ENCODE data around the gene PPP2R2C.

The PPP2R2C gene

DNA sequence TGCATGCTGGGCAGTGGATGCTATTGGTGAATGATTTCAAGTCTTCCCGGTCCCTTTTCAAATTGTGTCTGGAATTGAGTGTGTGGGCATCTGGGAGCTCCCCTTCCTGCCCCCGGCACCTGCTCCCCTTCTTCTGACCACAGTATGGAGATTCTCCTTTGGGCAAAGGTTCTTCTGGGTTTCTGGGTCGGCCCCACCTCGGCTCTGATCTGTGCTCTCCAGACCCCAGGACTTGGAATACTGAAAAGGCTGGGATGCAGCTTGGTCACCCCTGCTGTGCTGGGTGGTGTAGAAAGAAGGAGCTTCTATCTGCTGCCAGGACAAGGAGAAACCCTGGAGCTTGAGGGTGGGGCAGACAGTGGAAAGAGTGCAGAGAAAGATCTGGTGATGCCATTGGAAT, 124.0 kb downstream of the PPP2R2C start:
- TF ChIP-seq, protein P1, sequence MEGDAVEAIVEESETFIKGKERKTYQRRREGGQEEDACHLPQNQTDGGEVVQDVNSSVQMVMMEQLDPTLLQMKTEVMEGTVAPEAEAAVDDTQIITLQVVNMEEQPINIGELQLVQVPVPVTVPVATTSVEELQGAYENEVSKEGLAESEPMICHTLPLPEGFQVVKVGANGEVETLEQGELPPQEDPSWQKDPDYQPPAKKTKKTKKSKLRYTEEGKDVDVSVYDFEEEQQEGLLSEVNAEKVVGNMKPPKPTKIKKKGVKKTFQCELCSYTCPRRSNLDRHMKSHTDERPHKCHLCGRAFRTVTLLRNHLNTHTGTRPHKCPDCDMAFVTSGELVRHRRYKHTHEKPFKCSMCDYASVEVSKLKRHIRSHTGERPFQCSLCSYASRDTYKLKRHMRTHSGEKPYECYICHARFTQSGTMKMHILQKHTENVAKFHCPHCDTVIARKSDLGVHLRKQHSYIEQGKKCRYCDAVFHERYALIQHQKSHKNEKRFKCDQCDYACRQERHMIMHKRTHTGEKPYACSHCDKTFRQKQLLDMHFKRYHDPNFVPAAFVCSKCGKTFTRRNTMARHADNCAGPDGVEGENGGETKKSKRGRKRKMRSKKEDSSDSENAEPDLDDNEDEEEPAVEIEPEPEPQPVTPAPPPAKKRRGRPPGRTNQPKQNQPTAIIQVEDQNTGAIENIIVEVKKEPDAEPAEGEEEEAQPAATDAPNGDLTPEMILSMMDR (IDR thresholded peaks at IDR 0.05; ENCODE audit: borderline replicate concordance, control extremely low read depth, extremely low read depth, insufficient read depth, missing control alignments), result no peak
- DNase-seq (ENCODE audit: low spot score), result no peak
- in situ Hi-C loops (cut with MboI; ENCODE audit: low sequenced_read_pairs, unreplicated experiment), result no loop called here

DNA sequence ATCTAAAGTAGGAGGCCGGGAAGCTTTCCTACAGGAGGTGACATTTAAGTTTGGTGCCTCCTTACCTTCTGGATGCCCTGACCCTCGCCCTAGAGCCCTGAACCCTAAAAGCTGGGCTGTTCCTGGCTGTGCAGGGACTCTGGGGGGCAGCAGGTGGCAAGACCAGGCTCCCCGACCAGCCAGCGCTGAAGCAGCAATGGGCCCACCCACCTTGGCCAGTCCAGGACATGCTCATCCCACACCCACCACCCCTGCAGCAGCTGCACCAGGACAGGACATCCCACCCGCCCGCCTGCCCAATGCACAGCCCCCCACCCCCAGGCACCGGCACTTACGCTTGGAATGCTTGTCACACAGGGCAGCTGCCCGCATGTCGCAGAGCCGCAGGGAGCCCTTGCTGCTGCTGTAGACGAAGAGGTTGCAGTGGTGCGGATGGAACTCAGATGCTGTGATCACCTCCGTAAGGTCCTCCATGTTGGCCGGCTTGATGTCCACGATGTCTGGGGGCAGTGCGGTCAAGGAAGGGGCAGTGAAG, 124.8 kb downstream of the PPP2R2C start:
- in situ Hi-C loops (cut with MboI; ENCODE audit: low sequenced_read_pairs, unreplicated experiment), result no loop called here
- TF ChIP-seq, protein P1 (IDR thresholded peaks at IDR 0.05; ENCODE audit: borderline replicate concordance, control extremely low read depth, extremely low read depth, insufficient read depth, missing control alignments), result no peak

DNA sequence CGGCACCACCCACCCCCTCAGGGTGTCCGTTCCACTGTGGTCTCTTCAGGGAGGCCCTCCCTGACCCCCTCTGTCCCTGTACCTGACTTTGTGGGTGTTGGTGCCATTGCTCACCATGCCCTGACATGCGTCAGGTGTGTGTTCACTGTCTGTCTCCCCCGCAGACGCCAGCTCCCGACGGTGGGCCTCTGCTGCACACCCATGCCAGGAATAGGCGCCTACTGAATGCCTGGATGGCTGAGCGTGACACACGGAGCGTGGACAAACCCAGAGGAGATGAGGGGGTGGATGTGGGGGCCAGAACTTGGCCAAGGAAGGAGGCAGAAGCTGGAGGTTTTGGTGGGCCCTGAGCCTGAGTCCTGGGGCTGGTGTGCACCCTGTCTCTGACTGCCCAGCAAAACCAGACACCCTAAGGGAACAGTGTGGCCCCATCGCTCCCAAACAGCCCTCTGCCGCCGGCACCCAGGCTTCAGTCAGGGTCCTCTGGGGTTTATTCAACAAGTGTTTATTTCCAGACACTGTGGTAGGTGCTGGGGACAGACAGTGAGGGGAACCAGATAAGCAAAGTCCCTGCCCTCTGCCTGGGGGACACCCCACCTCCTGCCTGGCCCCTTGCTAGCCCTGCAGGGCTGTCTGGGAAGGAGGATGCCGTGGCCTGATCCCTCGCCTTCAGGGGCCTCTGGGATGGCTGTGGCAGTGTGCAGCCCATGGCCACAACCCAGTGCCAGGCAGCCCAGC, 125.9 kb downstream of the PPP2R2C start:
- no peak for DNase-seq (ENCODE audit: low spot score)
- in situ Hi-C loops (cut with MboI; ENCODE audit: low sequenced_read_pairs, unreplicated experiment), result no loop called here
- TF ChIP-seq, protein P1 (IDR thresholded peaks at IDR 0.05; ENCODE audit: borderline replicate concordance, control extremely low read depth, extremely low read depth, insufficient read depth, missing control alignments), result no peak

More for the DNA sequence above, 124.8 kb downstream of the PPP2R2C start:
- DNase-seq (ENCODE audit: low spot score), result no peak

DNA sequence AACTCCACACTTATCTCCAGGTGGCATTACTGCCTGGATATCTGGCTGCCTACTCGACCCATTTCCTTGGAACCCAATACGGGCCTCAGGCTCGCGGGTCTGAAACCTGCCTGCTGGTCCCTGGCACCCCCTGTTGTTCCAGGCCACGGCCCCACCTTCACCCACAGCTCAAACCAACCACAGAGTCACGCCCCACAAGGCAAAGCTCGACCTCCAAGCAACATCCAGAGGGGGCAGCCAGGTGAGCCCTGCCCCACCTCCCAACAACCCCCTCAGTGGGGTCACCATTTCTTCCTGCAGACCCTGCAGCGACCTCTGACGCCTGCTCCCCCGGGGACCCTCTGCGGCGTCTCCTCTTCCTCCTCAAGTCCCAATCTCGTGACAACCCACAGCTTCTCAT, 126.5 kb downstream of the PPP2R2C start:
- DNase-seq (ENCODE audit: low spot score), result no peak
- in situ Hi-C loops (cut with MboI; ENCODE audit: low sequenced_read_pairs, unreplicated experiment), result no loop called here
- TF ChIP-seq, protein P1 (IDR thresholded peaks at IDR 0.05; ENCODE audit: borderline replicate concordance, control extremely low read depth, extremely low read depth, insufficient read depth, missing control alignments), result no peak

DNA sequence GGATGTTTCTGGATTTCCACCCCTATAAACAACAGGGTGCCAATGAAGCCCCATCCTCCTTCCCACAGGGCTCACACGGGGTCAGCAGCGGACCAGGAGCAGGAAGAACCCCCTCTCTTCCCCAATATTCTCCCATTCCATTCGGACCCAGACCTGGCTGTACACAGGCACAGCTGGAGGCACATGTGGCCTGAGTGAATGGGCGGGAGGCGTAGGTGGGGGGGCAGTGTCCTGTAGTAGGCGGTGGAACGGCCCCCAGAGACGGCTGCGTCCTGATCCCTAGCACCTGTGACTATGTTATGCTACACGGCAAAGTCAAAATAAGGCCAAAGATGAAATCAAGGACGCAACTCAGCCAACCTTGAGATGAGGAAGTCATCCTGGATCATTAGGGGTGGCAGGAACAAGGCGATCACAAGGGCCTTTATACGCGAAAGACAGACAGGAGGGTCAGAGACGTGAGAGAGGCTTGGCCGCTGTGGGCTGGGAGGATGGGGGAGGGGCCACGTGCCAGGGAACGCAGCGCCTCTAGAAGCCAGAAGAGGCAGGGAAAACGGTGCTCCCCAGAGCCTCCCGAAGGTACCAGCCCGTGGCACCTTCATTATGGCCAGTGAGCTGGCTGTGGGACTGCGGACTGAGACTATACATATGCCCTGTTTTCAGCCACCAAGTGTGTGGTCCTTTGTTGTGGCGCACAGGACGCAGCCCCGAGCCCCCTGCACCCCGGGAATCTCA, 127.2 kb downstream of the PPP2R2C start:
- no peak for DNase-seq (ENCODE audit: low spot score)
- TF ChIP-seq, protein P1 (IDR thresholded peaks at IDR 0.05; ENCODE audit: borderline replicate concordance, control extremely low read depth, extremely low read depth, insufficient read depth, missing control alignments), result no peak
- in situ Hi-C loops (cut with MboI; ENCODE audit: low sequenced_read_pairs, unreplicated experiment), result no loop called here

DNA sequence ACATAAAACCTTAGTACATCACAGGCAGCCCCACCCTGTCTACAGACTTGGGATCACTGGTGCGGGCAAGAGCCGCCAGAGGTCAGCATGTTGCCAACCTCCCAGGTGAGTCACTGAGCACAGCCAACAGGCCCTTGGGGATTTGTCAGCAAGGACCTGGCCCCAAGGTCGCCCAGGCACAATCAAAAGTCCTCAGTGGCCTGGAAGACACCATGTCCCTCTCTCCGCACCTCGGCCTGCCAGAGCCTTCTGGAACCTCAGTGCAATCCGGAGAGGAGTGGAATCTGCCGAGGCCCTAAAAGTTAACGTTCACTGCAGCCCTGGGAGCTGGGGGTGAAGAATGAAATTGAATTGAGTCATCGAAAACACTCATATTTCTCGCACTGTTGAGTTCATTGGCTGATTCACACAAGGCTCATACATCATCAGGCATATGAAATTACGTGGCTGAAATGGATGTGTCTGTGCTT, 128.4 kb downstream of the PPP2R2C start:
- no peak for DNase-seq (ENCODE audit: low spot score)
- in situ Hi-C loops (cut with MboI; ENCODE audit: low sequenced_read_pairs, unreplicated experiment), result no loop called here
- TF ChIP-seq, protein P1 (IDR thresholded peaks at IDR 0.05; ENCODE audit: borderline replicate concordance, control extremely low read depth, extremely low read depth, insufficient read depth, missing control alignments), result no peak
